BE2C (cell line): ENCODE results near the gene CDKN2D.

Experiments
- DNase-seq: peaks from one replicate; pipeline ENCODE4 v3.0.0-alpha.2; 2020
- H3K27me3 ChIP-seq: fragments of 250-450 bp; sonication (Bioruptor Pico); 2 replicates; pipeline ENCODE4 v1.5.1; 2020; ENCODE audit warnings: mild to moderate bottlenecking
- H3K36me3 ChIP-seq: fragments of 250-450 bp; sonication (Bioruptor Pico); 2 replicates; pipeline ENCODE4 v1.5.1; 2020; ENCODE audit warnings: mild to moderate bottlenecking
- H3K4me1 ChIP-seq: fragments of 250-450 bp; sonication (Bioruptor Pico); 2 replicates; pipeline ENCODE4 v1.5.1; 2020
- H3K4me3 ChIP-seq: 2 replicates; pipeline ENCODE4 v1.5.1; 2011; ENCODE audit warnings: low read depth, low read length
- H3K9me3 ChIP-seq: fragments of 250-450 bp; sonication (Bioruptor Pico); 2 replicates; pipeline ENCODE4 v1.5.1; 2020
- TF ChIP-seq, protein P1 (sequence below): IDR thresholded peaks from 2 replicates; pipeline ENCODE4 v1.5.1; 2012; ENCODE audit warnings: mild to moderate bottlenecking, low read depth, low read length

The CDKN2D gene

GRCh38 chr19:10517760-10518443 is 50.9 kb downstream of the CDKN2D start:
- Histone ChIP-seq H3K9me3 (no peaks in the 10 kb centered on the region), H3K4me3 (peak overlapping the region; percentile 43), H3K36me3 (no peaks in the 10 kb centered on the region), H3K4me1 (no peaks in the 10 kb centered on the region), H3K27me3 (peaks cover 78% of the 10 kb centered on the region)
- TF ChIP-seq, protein P1, sequence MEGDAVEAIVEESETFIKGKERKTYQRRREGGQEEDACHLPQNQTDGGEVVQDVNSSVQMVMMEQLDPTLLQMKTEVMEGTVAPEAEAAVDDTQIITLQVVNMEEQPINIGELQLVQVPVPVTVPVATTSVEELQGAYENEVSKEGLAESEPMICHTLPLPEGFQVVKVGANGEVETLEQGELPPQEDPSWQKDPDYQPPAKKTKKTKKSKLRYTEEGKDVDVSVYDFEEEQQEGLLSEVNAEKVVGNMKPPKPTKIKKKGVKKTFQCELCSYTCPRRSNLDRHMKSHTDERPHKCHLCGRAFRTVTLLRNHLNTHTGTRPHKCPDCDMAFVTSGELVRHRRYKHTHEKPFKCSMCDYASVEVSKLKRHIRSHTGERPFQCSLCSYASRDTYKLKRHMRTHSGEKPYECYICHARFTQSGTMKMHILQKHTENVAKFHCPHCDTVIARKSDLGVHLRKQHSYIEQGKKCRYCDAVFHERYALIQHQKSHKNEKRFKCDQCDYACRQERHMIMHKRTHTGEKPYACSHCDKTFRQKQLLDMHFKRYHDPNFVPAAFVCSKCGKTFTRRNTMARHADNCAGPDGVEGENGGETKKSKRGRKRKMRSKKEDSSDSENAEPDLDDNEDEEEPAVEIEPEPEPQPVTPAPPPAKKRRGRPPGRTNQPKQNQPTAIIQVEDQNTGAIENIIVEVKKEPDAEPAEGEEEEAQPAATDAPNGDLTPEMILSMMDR: no peak
- DNase-seq: peak; percentile 26

DNA sequence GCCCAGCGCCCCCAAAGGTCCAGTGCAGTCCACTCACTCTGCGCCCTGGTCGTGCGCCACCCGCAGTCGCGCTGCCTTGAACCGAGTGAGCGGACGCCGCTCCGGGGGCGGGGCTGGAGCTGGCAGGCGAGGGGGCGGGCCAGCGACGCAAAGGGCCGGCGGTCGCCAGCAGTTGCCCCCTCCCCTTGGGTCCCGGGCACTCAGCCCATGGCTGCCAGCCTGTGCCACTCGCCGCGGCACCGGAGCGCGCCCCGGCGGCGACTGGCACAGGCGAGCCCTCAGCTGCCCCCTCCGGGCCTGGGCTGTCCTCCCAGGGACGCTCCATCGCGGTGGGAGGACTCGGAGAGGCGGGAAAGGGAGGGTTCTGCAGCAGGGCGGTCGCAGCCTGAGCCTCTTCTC is 51.4 kb downstream of the CDKN2D start, which contains the start of gene S1PR5:
S1PR5 (minus strand) TSS at position 87 of the 399 bp plus-strand sequence. CDS start 2,436 bp downstream, outside the sequence.
- TF ChIP-seq, protein P1: no peak
- peaks cover 83% of the 10 kb centered on the region for H3K27me3 ChIP-seq

DNA sequence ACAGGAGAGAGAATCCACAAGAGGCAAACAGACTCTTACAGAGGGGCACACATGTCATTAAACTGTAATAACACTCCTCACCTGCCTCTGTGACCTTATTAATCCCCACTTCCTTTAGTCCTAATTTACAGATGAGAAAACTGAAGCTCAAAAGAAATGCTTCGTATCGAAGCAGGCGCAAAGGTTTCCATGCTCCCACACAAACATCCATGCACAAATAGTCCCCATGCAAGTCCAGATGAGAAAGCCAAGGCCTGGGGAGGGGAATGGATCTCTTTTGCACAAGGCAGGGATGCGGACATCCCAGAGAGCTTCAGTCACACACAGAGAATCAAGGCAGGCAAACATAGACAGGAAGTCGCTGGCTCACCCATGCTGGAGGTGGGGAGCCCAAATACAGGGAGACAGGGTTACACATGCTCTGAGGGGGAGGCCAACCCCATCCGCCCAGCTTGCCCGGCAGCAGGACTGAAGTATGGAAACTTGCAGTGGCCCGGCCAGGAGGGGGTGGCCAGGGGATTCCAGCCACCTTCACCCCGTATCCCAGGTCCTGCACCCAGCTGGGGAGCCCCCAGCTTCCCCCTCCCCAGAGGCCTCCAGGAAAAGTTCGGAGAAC is 52.0 kb downstream of the CDKN2D start:
- Histone ChIP-seq H3K36me3 (no peaks in the 10 kb centered on the region), H3K4me1 (no peaks in the 10 kb centered on the region), H3K9me3 (no peaks in the 10 kb centered on the region), H3K27me3 (peaks cover 84% of the 10 kb centered on the region), H3K4me3 (no peak overlapping the region)
- no peak for DNase-seq
- TF ChIP-seq, protein P1: no peak

More for the DNA sequence above, 51.4 kb downstream of the CDKN2D start, which contains the start of gene S1PR5:
- Histone ChIP-seq H3K9me3 (no peaks in the 10 kb centered on the region), H3K4me1 (no peaks in the 10 kb centered on the region), H3K36me3 (no peaks in the 10 kb centered on the region), H3K4me3 (peak within 1 kb of the TSS; percentile 43)
- DNase-seq: peak; percentile 19
